SK-N-SH (cell line): ENCODE results near the gene ZNF549. TPM values are rescaled to one million over a fixed set of nuclear protein-coding genes. Genes with fewer than 3 reads are reported as not detected.
A peak's percentile ranks its signal among the peaks of the same experiment; 100 is the strongest.

Experiments
- CTCF ChIA-PET: fragments of 300-600, 350-600 bp; formaldehyde crosslinking; extraction: SDS; loops from one replicate; lab custom pipeline; 2021; lab: Yijun Ruan, JAX
- POLR2A ChIA-PET: fragments of 350-600 bp; sonication (Branson Sonifier 250); formaldehyde crosslinking; extraction: SDS; loops from one replicate; lab custom pipeline; 2020; ENCODE audit warnings: antibody characterized with exemption, inconsistent platforms; lab: Yijun Ruan, JAX
- DNase-seq: peaks from one replicate; pipeline ENCODE4 v3.0.0; 2012
- H2AFZ ChIP-seq: fragments of 200-600 bp; sonication (generic); 2 replicates; pipeline ENCODE4 v1.8.1; 2016; ENCODE audit warnings: antibody characterized with exemption, mild to moderate bottlenecking, low read depth
- H3F3A ChIP-seq: fragments of 200-600 bp; sonication (generic); replicated peaks from 2 replicates; pipeline ENCODE3; 2016; ENCODE audit warnings: antibody characterized with exemption, mild to moderate bottlenecking; ENCODE audit not compliant: insufficient read depth
- H3K27ac ChIP-seq, 2 experiments: fragments of 200-500 bp in 1 of 2; fragments of 200-600 bp in 1 of 2; sonication (Bioruptor generic) in 1 of 2; sonication (generic), shearing (Covaris generic) in 1 of 2; 2 replicates each; pipeline versions ENCODE4 v1.5.1 to v1.6.1; 2014 to 2016; ENCODE audit warnings: low read depth in 2 of 2, inconsistent platforms in 1 of 2, low read length in 1 of 2, mild to moderate bottlenecking in 1 of 2, mixed read lengths in 1 of 2
- H3K27me3 ChIP-seq: fragments of 200-600 bp; sonication (generic), shearing (Covaris generic); 2 replicates; pipeline ENCODE4 v1.6.1; 2016; ENCODE audit warnings: mixed run types; ENCODE audit not compliant: insufficient read depth
- H3K36me3 ChIP-seq, 2 experiments: fragments of 200-500 bp in 1 of 2; fragments of 200-600 bp in 1 of 2; sonication (Bioruptor generic) in 1 of 2; sonication (generic) in 1 of 2; replicated peaks in 1 of 2; 2 replicates each; pipeline versions ENCODE3 to v1.5.1; 2014 to 2016; ENCODE audit warnings: low read length in 1 of 2, mild to moderate bottlenecking in 1 of 2; ENCODE audit not compliant: insufficient read depth in 2 of 2, control insufficient read depth in 1 of 2
- H3K4me1 ChIP-seq, 2 experiments: fragments of 200-500 bp in 1 of 2; fragments of 200-600 bp in 1 of 2; sonication (Bioruptor generic) in 1 of 2; sonication (generic), shearing (Covaris generic) in 1 of 2; 2 replicates each; pipeline versions ENCODE4 v1.5.1 to v1.6.1; 2014 to 2016; ENCODE audit warnings: low read depth in 1 of 2, low read length in 1 of 2, mixed run types in 1 of 2; ENCODE audit not compliant: insufficient read depth in 2 of 2, control insufficient read depth in 1 of 2
- H3K4me2 ChIP-seq: fragments of 200-600 bp; sonication (generic), shearing (Covaris generic); 2 replicates; pipeline ENCODE4 v1.6.1; 2017; ENCODE audit warnings: mixed run types
- H3K4me3 ChIP-seq, 2 experiments: fragments of 200-500 bp in 1 of 2; fragments of 200-600 bp in 1 of 2; sonication (Bioruptor generic) in 1 of 2; sonication (generic), shearing (Covaris generic) in 1 of 2; 2 replicates each; pipeline versions ENCODE4 v1.5.1 to v1.8.1; 2014 to 2016; ENCODE audit warnings: low read depth in 2 of 2, inconsistent platforms in 1 of 2, low read length in 1 of 2, mild to moderate bottlenecking in 1 of 2, mixed read lengths in 1 of 2, moderate library complexity in 1 of 2
- H3K79me2 ChIP-seq: fragments of 200-600 bp; sonication (generic); 2 replicates; pipeline ENCODE4 v1.8.1; 2017; ENCODE audit warnings: mild to moderate bottlenecking; ENCODE audit not compliant: insufficient read depth
- H3K9ac ChIP-seq: fragments of 200-600 bp; sonication (generic); 2 replicates; pipeline ENCODE4 v1.6.1; 2017; ENCODE audit warnings: mixed run types
- H3K9me2 ChIP-seq: fragments of 200-600 bp; sonication (generic); 2 replicates; pipeline ENCODE4 v1.6.1; 2017; ENCODE audit warnings: mixed run types
- H3K9me3 ChIP-seq: fragments of 200-600 bp; sonication (generic); 2 replicates; pipeline ENCODE4 v1.6.1; 2017; ENCODE audit warnings: mixed run types, mild to moderate bottlenecking, moderate library complexity
- H4K20me1 ChIP-seq: fragments of 200-600 bp; sonication (generic); 2 replicates; pipeline ENCODE4 v1.6.1; 2017; ENCODE audit warnings: mild to moderate bottlenecking, mixed run types; ENCODE audit not compliant: insufficient read depth
- CHD2 ChIP-seq: fragments of 150-350 bp; IDR thresholded peaks from 2 replicates; pipeline ENCODE4 v1.6.1; 2018; ENCODE audit warnings: low read length; ENCODE audit not compliant: partially characterized antibody
- ELF1 ChIP-seq: IDR thresholded peaks from 2 replicates; pipeline ENCODE4 v1.4.0; 2012
- FOSL2 ChIP-seq: IDR thresholded peaks from 2 replicates; pipeline ENCODE4 v1.4.0; 2012; ENCODE audit warnings: low read depth, mild to moderate bottlenecking, moderate library complexity, borderline replicate concordance
- GABPA ChIP-seq: IDR thresholded peaks from 2 replicates; pipeline ENCODE4 v1.4.0; 2012; ENCODE audit warnings: low read depth, mild to moderate bottlenecking
- JUND ChIP-seq: IDR thresholded peaks from 2 replicates; pipeline ENCODE4 v1.4.0; 2012
- MXI1 ChIP-seq: IDR thresholded peaks from 2 replicates; pipeline ENCODE4 v1.6.1; 2012; ENCODE audit warnings: mild to moderate bottlenecking, low read depth, low read length, improper control_type of control experiment
- POLR2AphosphoS5 ChIP-seq: IDR thresholded peaks from 2 replicates; pipeline ENCODE4 v1.6.1; 2012; ENCODE audit warnings: low read depth, low read length
- RXRA ChIP-seq: IDR thresholded peaks from 2 replicates; pipeline ENCODE4 v1.4.0; 2012; ENCODE audit warnings: low read depth, mild to moderate bottlenecking, borderline replicate concordance
- SIN3A ChIP-seq: IDR thresholded peaks from 2 replicates; pipeline ENCODE4 v1.6.1; 2012; ENCODE audit warnings: low read depth, mild to moderate bottlenecking, low read length, moderate library complexity, borderline replicate concordance
- TAF1 ChIP-seq: IDR thresholded peaks from 2 replicates; pipeline ENCODE4 v1.6.1; 2012; ENCODE audit warnings: low read depth, mild to moderate bottlenecking, low read length, moderate library complexity, borderline replicate concordance
- TCF12 ChIP-seq: IDR thresholded peaks from 2 replicates; pipeline ENCODE4 v1.4.0; 2012
- WGBS: methylation state at CpG from one replicate; pipeline ENCODE4 v1.1.6; 2017; ENCODE audit warnings: low lambda C conversion rate; 5-methylcytosine and 5-hydroxymethylcytosine counted together
- polyA plus RNA-seq, 3 experiments: library from polyadenylated mRNA; depleted of rRNA; stranded (reverse); fragments of >200 nt; gene quantifications; 2 replicates each; pipeline ENCODE4 v1.2.3, GENCODE V29; 2012
- TF ChIP-seq, protein P1 (sequence below): IDR thresholded peaks from 2 replicates; pipeline ENCODE4 v1.6.1; 2012; ENCODE audit warnings: mild to moderate bottlenecking, low read depth, low read length, moderate library complexity
- TF ChIP-seq, protein P2 (sequence below): IDR thresholded peaks from 2 replicates; pipeline ENCODE4 v1.4.0; 2012; ENCODE audit warnings: low read depth
- TF ChIP-seq, protein P3 (sequence below): IDR thresholded peaks from 2 replicates; pipeline ENCODE4 v1.4.0; 2012; ENCODE audit warnings: low read depth, borderline replicate concordance

ZNF549 gene
- polyA plus RNA-seq, 1 of the 3 experiments (the other 2 are of a cell fraction), result 2.4 TPM

DNA sequence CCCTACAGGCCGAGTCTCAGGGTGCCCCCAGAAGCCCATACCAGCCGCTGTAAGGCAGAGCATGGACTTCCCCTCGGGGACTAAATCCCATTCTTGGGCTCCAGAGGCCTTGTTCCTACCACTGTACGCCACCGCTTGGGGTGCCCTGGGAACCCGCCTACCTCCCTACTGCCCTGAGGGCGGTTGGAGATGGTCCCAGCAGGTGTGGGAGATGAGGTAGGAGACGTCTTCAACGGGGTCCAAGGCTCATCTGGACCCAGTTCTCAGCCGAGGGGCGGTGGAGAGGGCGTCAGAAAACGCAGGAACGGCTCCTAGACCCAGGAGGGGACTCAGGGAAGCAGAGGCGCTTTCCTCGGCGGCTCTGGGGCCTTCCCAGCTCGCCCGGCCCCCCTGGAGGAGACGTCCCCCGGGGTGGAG, 56.0 kb downstream of the ZNF549 start (continued):
- TF ChIP-seq TCF12 (no peak), SIN3A (no peak)
- TF ChIP-seq, protein P1, sequence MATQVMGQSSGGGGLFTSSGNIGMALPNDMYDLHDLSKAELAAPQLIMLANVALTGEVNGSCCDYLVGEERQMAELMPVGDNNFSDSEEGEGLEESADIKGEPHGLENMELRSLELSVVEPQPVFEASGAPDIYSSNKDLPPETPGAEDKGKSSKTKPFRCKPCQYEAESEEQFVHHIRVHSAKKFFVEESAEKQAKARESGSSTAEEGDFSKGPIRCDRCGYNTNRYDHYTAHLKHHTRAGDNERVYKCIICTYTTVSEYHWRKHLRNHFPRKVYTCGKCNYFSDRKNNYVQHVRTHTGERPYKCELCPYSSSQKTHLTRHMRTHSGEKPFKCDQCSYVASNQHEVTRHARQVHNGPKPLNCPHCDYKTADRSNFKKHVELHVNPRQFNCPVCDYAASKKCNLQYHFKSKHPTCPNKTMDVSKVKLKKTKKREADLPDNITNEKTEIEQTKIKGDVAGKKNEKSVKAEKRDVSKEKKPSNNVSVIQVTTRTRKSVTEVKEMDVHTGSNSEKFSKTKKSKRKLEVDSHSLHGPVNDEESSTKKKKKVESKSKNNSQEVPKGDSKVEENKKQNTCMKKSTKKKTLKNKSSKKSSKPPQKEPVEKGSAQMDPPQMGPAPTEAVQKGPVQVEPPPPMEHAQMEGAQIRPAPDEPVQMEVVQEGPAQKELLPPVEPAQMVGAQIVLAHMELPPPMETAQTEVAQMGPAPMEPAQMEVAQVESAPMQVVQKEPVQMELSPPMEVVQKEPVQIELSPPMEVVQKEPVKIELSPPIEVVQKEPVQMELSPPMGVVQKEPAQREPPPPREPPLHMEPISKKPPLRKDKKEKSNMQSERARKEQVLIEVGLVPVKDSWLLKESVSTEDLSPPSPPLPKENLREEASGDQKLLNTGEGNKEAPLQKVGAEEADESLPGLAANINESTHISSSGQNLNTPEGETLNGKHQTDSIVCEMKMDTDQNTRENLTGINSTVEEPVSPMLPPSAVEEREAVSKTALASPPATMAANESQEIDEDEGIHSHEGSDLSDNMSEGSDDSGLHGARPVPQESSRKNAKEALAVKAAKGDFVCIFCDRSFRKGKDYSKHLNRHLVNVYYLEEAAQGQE, result no peak

DNA sequence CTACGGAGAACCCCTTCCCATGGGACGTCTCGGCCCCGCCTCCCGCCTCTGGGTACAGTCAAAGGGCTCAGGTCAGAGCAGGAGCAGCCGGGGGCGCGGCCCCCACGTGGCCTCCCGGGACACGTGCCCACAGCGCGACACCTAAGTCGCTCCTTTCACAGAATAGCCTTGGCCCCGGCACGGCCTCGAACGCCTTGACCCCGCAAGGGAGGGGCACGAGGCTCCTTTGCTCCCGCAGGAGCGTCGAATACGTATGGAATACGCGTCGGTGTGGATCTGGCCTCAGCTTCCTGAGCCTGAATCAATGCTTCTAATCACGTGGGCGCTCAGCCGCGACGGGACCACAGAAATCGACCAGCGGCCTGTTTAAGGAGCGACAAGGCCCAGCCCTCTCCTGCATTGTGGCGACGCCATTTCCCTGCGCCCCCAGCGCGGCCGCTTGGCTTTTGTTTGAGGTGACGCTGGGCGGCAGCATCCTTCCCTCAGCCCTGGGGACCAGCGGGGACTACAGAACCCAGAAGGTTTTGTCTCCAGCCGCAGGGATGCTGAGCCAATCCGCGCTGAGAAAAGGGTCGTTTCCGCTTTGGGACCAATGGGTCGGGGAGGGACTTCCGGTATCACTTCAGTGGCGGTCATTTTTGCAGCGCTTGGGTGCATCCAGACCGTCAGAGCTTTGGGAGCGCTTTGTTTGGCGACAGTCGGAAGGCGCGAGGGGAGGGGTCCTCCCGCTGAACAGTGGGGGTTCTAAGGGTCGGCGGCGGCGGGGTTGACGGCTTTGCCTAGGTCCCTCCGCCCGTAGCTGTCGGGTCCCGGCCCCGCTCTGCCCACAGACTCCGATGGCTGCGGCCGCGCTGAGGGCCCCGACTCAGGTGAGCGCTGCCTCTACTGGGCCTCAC, 56.6 kb downstream of the ZNF549 start, which contains the start of gene ZIK1:
ZIK1 (plus strand) TSS at position 625 of the 896 bp plus-strand sequence; CDS start at position 837, 212 bp downstream.
- Histone ChIP-seq H3K79me2 (peaks cover 5% of the 10 kb centered on the region; the same call in 1 of the 2 replicates), H3K9ac (peak within 1 kb of the TSS; percentile 58), H3K9me3 (no peaks in the 10 kb centered on the region; the same call in 1 of the 2 replicates), H3K9me2 (no peaks in the 10 kb centered on the region), H3K4me2 (peak within 1 kb of the TSS; percentile 81), H3K36me3 (peaks cover under 1 to 3% of the 10 kb centered on the region in 2 experiments), H3F3A (peaks cover 3% of the 10 kb centered on the region), H2AFZ (peak within 1 kb of the TSS; percentile 90), H3K27me3 (no peaks in the 10 kb centered on the region), H4K20me1 (no peaks in the 10 kb centered on the region), H3K4me1 (peaks cover 0 to 8% of the 10 kb centered on the region in 2 experiments; a peak in 1 of 4 replicates), H3K27ac (peak within 1 kb of the TSS in 1 of 2 experiments; percentile 54; a peak in 1 of 4 replicates), H3K4me3 (peak within 1 kb of the TSS; percentile 62)
- ChIA-PET POLR2A (interaction anchor here (1.0 kb wide), 1 partner anchor 30 kb away, joined by 4 read pairs; the partner anchor contains the start of gene ZNF134), CTCF (interaction anchor here (0.6 to 1.4 kb wide), 3 partner anchors 16 to 242 kb away, joined by 3 read pairs; partner anchors contain the start of gene ZNF530)
- TF ChIP-seq FOSL2, result no peak
- TF ChIP-seq RXRA, result no peak
- no peak for TF ChIP-seq JUND
- no peak for TF ChIP-seq ELF1
- peak; percentile 80 for TF ChIP-seq CHD2
- TF ChIP-seq, protein P2, sequence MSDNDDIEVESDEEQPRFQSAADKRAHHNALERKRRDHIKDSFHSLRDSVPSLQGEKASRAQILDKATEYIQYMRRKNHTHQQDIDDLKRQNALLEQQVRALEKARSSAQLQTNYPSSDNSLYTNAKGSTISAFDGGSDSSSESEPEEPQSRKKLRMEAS, result peak; percentile 79
- TF ChIP-seq TAF1, result no peak
- TF ChIP-seq, protein P3, sequence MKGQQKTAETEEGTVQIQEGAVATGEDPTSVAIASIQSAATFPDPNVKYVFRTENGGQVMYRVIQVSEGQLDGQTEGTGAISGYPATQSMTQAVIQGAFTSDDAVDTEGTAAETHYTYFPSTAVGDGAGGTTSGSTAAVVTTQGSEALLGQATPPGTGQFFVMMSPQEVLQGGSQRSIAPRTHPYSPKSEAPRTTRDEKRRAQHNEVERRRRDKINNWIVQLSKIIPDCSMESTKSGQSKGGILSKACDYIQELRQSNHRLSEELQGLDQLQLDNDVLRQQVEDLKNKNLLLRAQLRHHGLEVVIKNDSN, result peak; percentile 45; the same call in 1 of the 2 replicates
- TF ChIP-seq MXI1, result no peak
- TF ChIP-seq GABPA, result peak; percentile 94
- 0 out of 2 replicates have a peak, but pooled peaks have one; percentile 15 for TF ChIP-seq POLR2AphosphoS5
- WGBS, result 32% methylated on average over 24 of the region's 76 CpGs
- peak; percentile 97 for DNase-seq
